HG03064 (cell line): ENCODE results near the gene ZBTB5.
"Not testable (repeated sequence)": the region's sequence is repeated elsewhere in the genome, so short reads cannot be mapped to it uniquely, and the experiment has no call there.

ENCODE experiments used
- ATAC-seq: cut with Tn5 transposase; IDR thresholded peaks from one replicate; pipeline ENCODE4 v1.9.1; 2021; ENCODE audit warnings: low read depth; ENCODE audit not compliant: unreplicated experiment

ZBTB5 gene

DNA sequence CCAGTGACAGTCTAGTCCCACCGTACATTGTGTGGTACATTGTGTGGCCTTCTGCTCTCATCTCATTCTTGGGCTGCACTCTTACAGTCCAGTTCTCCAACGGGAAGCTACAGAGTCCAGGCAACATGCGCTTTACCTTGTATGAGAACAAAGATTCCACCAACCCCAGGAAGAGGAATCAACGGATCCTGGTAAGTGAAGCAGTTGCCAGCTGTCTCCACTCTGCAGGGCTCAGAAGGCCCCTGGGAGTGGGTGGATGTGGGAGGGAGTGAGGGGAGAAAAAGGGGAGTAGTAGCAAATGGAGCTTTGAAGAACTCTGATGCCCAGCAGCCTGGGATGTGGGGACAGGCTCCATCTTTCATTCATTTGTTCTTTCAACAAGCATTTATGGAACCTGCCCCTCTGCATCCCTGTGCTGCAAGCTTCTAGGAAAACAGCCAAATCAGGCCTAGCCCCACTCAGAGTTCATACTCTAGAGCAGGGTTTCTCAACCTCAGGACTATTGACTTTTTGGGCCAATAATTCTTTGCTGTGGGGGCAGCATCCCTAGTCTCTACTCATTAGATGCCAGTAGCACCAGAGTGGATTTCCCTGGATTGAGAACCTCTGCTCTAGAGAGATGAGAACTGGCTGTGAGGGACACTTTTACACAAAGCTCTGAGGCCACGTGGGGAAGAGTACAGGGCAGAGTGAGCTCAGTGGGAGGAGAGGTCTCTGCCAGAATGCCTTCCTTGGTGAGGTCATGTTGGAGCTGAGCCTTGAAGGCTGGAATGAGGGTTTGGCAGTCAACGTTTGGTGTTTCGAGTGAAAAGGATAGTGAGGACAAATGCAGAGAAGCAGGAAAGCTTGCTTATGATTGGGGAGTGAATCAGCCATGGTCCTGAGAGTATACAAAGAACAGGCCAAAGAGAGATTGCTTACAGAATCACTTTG, 21.6 kb upstream of the ZBTB5 start:
- no peak for ATAC-seq

DNA sequence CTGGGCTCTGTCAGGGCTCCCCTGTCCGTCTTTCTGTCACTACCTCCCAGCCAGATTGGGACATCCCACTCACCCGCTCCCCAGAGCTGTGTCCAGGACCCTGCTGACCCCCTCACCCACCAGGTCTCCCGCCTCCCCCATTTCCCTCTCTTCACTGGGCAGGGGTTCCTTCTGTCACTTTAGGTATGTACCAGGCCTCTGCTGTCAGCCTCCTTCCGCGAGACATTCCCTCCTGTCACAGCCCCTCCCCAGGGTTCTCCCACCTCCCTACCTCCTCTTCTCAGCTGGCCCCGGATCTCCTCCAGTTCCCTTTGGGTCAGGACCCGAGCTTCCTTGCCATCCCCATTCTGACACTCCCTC, 21.0 kb upstream of the ZBTB5 start:
- ATAC-seq = no peak

DNA sequence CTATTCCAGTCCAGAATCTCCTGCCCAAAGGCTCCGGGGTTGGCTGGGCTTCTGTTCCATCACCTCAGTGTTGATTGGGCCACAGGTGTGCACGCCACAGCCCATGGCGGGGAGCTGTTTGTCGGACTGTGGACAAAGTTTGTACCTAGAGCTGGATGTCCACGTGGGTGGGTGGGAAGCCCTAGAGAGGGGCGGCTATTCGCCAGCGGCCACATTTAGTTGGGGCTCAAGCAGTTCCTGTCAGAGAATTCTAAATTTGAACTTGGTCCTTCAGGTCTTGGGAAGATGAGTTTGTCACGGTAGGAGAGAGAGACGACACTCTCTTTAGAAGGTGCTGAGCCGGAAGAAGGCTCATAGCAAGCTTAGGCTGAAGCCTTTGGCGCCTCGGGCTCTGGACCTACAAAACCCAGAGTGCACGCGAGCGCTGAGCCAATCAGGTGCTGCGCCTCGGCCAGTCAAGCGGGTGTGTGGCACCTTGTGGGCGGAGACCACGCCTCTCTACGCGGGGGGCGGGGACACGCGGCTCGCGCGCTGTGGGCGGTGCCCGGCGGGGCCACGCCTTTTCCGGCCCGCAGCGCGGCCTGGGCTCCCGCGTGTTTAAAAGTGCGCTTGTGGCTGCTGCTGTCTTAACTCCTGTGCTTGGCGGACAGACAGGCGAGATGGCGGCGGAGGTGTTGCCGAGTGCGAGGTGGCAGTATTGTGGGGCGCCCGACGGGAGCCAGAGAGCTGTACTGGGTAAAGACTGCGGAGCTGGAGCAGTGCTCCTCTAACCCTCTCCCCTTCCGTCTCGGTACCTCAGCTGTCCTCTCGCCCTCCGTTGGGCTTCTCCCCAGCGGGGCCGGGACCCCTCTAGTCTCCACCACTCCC, 20.4 kb upstream of the ZBTB5 start, which contains the start of gene POLR1E:
POLR1E (plus strand) TSS at position 560 of the 867 bp plus-strand sequence; CDS start at position 660, 100 bp downstream.
- peak; percentile 93 for ATAC-seq

DNA sequence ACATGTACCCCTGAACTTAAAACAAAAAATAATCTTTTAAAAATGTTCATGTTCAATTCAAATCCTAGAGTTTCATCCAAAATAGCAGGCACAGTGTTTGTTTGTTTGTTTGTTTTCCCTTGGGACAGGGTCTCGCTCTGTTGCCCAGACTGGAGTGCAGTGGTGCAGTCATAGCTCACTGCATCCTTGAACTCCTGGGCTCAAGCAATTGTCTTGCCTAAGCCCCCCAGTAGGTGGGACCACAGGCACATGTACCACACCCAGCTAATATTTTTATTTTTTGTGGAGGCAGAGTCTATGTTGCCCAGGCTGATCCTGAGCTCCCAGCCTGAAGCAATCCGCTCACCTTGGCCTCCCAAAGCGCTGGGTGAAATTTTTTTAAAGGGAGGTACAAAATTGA, 15.5 kb upstream of the ZBTB5 start:
- no peak for ATAC-seq

DNA sequence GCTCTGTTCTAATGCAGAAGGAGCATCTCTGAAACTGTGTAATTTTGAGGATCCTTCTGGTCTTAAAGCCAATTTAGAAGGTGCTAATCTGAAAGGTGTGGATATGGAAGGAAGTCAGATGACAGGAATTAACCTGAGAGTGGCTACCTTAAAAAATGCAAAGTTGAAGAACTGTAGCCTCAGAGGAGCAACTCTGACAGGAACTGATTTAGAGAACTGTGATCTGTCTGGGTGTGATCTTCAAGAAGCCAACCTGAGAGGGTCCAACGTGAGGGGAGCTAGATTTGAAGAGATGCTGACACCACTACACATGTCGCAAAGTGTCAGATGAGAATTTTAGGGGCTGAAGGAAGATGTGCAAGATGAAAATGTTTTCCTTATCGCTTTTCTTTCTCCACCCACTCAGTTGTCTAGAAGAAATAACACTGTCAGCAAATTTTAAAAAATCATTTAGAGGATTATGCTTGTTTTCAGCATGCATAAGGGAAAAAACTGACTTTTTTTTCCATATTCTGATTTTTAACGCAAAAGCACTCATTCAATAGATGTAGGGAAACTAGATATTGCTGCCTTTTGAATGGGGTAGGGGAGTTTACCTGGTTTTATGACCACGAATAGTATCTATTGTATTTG, 12.9 kb upstream of the ZBTB5 start:
- ATAC-seq = not testable (repeated sequence)

DNA sequence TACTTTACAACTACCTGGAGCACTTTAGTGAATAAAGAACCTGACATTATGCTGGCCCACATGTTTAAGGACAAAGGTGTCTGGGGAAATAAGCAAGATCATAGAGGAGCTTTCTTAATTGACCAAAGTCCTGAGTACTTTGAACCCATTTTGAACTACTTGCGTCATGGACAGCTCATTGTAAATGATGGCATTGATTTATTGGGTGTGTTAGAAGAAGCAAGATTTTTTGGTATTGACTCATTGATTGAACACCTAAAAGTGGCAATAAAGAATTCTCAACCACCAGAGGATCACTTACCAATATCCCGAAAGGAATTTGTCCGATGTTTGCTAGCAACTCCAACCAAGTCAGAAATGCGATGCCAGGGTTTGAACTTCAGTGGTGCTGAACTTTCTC, 12.2 kb upstream of the ZBTB5 start:
- not testable (repeated sequence) for ATAC-seq

DNA sequence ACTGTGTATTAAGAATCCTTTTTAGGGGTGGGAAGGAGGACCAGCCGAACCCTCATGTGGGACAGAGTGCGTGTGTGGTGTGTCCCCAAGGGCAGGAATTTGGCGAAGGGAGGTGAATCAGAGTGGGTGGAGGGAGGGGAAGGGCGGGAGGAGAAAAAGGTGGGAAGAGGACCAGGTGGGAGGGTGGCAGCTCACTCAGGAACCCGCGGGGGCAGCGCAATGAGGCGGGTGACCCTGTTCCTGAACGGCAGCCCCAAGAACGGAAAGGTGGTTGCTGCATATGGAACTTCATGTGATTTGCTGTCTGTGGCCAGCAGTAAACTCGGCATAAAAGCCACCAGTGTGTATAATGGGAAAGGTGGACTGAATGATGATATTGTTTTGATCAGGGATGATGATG, 11.7 kb upstream of the ZBTB5 start:
- ATAC-seq = no peak

DNA sequence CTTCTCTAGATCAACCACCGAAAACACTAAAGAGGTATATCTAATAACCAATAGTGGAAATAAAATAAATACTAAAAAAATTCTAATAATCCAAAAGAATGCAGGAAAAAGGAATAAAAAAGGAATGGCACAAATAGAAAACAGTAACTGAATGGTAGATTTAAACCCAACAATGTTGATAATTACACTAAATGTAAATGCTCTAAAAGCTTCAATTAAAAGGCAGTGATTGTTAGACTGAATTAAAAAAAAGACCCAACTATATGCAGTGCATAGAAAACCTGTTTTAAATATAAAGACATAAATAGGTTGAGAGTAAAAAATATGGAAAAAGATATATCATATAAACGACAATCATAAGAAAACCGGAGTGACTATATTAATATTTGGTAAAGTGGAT, 9.2 kb upstream of the ZBTB5 start:
- ATAC-seq = no peak

DNA sequence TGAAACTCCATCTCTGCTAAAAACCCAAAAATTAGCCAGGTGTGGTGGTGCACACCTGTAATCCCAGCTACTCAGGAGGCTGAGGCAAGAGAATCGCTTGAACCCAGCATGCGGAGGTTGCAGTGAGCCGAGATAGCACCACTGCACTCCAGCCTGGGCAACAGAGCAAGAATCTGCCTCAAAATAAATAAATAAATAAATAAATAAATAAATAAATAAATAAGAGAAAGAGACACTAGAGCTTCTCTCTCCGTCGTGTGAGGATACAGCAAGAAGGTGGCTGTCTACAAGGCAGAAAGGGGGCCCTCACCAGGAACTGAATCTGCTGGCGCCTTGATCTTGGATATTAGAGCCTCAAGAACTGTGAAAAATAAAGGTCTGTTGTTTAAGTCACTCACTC, 8.7 kb upstream of the ZBTB5 start:
- ATAC-seq = not testable (repeated sequence)

DNA sequence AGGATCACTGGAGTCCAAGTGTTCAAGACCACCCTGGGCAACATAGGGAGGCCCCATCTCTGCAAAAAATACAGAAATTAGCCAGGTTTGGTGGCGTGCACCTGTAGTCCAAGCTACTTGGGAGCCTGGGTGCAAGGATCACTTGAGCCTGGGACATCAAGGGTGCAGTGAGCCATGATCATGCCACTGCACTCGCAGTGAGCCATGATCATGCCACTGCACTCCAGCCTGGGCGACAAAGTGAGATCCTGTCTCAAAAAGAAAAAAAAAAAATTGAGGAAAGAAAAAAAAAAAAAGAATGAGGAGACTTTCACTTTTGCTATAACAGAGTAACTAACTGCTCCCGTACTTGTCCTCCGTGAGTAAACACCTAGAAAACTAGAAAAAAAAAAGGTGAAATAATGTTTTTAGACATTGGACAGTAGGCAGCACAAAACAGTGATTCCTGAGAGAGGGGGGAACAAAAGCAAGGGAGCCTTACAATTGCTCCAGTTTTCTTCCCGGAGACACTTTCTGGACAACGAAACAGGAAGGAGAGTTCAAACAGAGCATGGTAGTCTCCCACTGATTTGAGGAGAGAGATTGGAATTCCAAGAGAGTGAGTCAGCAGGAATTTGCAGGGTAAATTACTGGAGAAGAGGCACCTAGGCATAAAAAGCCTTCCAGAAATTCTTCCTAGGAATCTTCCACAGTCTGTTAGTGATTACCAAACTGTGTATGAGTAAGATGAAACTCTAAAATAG, 6.9 kb upstream of the ZBTB5 start:
- no peak for ATAC-seq

DNA sequence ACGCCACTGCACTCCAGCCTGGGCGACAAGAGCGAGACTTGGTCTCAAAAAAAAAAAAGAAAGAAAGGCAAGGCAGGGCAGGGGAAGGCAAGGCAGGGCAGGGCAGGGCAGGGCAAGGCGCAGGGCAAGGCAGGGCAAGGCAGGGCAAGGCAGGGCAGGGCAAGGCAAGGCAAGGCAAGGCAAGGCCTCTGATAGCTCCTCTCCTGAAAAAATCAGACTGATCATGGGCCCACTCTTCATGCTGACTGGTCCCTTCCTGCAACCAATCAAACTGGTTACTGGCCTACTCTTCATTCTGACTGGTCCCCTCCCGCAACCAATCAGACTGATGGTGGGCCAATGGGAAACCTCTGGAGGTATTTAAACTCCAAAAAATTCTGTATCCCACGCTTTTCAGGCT, 3.4 kb upstream of the ZBTB5 start:
- ATAC-seq = no peak

DNA sequence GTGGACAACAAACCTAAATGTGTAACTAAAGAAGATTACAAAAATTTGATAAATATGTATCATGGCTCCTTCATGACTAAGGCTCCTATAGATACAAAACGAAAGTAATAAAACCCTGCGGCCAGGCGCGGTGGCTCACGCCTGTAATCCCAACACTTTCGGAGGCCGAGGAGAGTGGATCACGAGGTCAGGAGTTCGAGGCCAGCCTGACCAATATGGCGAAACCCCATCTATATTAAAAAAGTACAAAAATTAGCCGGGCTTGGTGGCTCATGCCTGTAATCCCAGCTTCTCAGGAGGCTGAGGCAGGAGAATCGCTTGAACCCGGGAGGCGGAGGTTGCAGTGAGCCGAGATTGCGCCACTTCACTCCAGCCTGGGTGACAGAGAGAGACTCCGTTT, 2.3 kb upstream of the ZBTB5 start:
- ATAC-seq = not testable (repeated sequence)

DNA sequence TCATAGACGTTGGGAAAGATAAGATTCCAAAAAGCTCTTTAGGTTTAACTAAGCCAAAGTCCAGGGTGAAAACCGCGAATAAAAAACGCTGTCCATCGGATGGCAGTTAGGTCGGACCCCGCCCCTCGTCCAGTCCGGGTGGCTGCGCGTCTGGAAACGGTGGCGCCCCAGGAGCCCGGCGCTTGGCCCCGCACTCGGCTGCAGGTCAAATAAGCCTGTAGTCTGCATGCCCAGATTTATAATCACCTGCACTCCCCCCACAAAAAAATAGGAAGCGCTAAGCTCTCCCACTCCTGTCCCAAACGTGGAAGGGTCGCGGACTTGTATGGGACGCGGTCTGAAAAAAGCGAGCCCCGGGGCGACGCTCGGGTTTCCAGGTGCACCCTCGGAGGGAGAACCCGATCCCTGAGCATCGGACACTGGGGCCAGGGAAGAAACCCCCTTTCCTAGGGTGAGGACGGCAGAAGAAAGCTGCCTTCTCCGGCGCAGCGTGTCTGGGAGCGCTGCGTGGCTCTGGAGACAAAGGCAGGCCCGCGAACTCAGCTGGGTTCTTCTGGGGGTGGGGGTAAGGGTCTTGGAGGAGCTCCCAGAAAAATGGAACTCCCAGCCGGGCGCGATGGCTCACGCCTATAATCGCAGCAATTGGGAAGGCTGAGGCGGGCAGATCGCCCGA, 923 bp upstream of the ZBTB5 start:
- no peak for ATAC-seq

DNA sequence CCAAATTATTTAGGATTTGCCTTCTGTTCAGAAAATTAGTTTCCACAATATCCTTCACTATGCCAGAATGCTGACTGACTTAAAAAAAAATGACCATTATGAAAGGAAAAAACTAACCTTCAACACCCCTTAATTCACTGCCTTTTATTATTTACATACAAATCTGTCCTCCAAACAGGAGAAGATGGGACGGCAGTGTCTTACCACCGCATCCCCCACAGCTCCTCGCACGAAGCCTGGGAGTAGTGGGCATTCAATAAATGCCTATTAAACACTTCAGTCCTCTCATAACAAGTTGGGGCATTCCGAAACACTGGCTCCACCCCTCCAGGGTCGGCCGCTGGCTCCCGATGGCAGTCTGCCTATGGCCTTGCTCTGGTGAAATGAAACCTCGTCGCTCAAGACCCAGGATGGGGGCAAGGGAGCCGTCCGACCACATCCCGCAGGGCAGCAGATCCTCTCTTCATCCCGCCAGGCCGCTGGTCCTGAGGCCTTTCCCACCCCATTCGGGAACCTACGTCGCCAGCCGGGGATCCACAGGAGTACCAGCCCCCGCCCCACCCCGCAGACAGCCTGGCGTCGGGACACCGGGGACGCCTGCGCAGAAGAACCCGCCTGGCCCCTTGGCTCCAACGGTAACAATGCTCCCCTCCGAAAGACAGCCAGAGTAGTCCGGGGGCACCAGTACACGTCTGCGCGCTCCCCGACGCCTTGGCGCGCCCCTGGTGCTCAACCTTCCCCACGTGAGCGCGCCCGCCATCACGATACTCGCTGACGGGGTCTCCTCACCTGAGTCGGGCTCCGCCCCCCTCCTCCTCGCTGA, 613 bp downstream of the ZBTB5 start:
- ATAC-seq = peak; percentile 28

DNA sequence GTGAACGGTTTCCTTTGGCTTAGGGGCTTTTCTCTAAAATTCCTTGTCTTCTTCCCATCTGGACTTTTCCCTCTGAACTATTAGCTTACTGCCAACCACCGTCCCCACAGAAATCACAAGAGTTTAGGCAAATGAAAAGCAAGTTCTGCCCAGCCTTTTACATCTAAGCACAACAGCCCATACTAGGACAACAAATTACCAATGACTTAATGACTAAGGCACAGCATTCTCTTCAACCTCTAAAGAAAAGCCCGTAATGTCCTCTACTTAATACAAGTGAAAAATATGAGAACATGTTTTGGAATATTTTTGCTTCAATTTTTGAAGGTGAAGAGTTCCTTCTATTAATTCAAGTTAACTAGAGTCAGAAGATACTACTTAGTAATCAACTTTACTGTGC, 1.2 kb downstream of the ZBTB5 start:
- ATAC-seq = no peak

DNA sequence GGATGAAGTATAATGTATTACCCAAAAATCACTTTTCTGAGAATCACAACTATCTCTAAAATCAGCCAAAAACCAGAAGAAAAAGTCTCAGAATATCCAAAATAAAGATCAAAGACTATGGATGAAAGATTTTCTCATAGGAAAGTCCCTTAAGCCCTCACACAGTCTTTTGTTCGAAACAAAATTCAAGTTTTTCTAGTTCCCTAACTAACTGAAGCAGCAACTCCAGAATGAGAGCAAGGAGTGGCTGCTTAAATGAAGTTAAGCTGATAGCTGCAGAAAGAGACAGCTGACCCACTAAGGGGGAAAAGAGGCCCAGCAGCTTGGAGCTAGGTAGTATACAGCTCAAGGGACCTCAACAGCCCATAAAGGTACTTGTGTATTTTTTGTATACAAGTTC, 8.4 kb downstream of the ZBTB5 start:
- no peak for ATAC-seq

DNA sequence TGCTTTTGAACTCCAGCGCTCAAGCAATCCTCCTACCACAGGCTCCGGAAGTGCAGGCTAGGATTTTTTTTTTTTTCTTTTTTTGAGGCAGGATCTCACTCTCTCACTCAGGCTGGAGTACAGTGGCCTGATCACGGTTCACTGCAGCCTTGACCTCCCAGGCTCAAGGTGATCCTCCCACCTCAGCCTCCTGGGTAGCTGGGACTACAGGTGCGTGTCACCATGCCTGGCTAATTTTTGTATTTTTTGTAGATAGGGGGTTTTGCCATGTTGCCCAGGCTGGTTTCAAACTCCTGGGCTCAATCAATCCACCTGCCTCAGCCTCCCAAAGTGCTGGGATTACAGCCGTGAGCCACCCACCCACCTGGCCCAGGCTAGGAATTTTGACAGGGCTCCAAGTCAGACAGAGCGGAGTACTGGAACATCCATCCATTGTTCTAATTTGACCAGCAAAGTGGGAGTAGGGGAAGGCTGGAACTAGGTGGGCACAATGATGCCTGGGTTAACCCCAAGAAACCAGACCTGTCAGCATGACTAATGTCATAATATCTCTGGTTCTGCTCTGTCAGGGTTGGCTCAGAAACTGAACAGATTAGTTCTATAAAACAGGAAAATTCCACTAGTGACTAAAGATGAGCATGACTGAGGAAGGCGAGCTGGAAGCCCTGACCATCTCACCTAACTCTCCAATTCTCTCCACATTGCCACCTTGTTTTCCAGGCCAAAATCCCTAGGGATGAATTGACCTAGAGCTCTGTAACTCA, 9.2 kb downstream of the ZBTB5 start:
- ATAC-seq = no peak

DNA sequence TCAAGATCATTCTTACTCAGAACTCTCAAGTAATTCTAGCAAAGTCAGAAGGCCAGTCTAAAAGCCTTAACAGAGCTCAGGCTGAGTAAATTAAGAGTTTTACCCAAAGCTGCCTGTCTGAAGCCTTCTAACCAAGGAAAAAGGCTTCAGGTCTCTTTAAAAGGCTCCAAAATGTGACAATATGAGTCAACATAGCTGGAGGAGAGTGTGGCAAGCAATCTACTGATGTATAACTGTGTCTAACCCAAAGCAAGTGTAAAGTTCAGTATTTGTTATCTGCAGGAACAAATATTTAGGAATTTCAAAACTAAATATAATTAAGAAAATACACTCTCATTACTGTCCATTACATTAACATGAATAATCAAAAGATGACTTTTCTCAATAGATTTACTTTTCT, 11.0 kb downstream of the ZBTB5 start:
- no peak for ATAC-seq
